Measurements from ENCODE around the gene NEMP1. TPM values are rescaled to one million over a fixed set of nuclear protein-coding genes. Genes with fewer than 3 reads are reported as not detected.
A peak's percentile ranks its signal among the peaks of the same experiment; 100 is the strongest.
"Not testable (repeated sequence)": the region's sequence is repeated elsewhere in the genome, so short reads cannot be mapped to it uniquely, and the experiment has no call there.

NEMP1 gene
- total RNA-seq, 4 donors from 2014 or later: 4.0 to 66.7 (median 5.2) TPM

- Histone ChIP-seq H3K9me3 (no peaks in the 10 kb centered on the region), H3K36me3 (no peaks in the 10 kb centered on the region), H3K4me1 (peaks cover 6 to 23% (median 17%) of the 10 kb centered on the region in 4 donors), H3K4me3 (no peak overlapping the region), H3K27ac (no peak overlapping the region), H3K27me3 (no peaks in the 10 kb centered on the region)
- TF ChIP-seq EP300 (IDR thresholded peaks at IDR 0.05; ENCODE audit: low read depth) (no peak), POLR2A (IDR thresholded peaks at IDR 0.05) (no peak), CTCF (IDR thresholded peaks at IDR 0.05) (no peak)
- intact Hi-C loops (cut with DNase I; ENCODE audit: low total_unique reads): no loop called here
- 86% methylated on average over 1 of the region's 1 CpG; no CpG with 5 or more reads in 1 of the 2 donors for WGBS, 2 donors (ENCODE audit: low coverage in 1 of 2)
- in situ Hi-C loops (cut with MboI; ENCODE audit: low pct_ligation_motif_present in 1 of 4, low pct_unique_long_range_greater_than_20kb in 1 of 4, low sequenced_read_pairs in 3 of 4): no loop called here
- no peak for DNase-seq
Measured at GRCh38 chr12:57080855-57081254, 2.3 kb upstream of the NEMP1 start.

- Histone ChIP-seq H3K27ac (peak overlapping the region; percentile 78 to 92 (median 88)), H3K27me3 (no peaks in the 10 kb centered on the region), H3K4me3 (no peak overlapping the region), H3K36me3 (no peaks in the 10 kb centered on the region), H3K4me1 (peaks cover 6 to 20% (median 17%) of the 10 kb centered on the region in 4 donors), H3K9me3 (no peaks in the 10 kb centered on the region)
- no peak for TF ChIP-seq CTCF (IDR thresholded peaks at IDR 0.05)
- TF ChIP-seq POLR2AphosphoS5 (IDR thresholded peaks at IDR 0.05): no peak
- no peak for TF ChIP-seq POLR2A (IDR thresholded peaks at IDR 0.05)
- no peak for TF ChIP-seq EP300 (IDR thresholded peaks at IDR 0.05; ENCODE audit: low read depth)
- intact Hi-C loops (cut with DNase I; ENCODE audit: low total_unique reads): no loop called here
- DNase-seq: no peak
- in situ Hi-C loops (cut with MboI; ENCODE audit: low pct_ligation_motif_present in 1 of 4, low pct_unique_long_range_greater_than_20kb in 1 of 4, low sequenced_read_pairs in 3 of 4): no loop called here
- whole genome bisulfite sequencing, 2 donors (ENCODE audit: low coverage in 1 of 2): 71% methylated on average over 1 of the region's 1 CpG; no CpG with 5 or more reads in 1 of the 2 donors
Measured at GRCh38 chr12:57079821-57080220, 1.2 kb upstream of the NEMP1 start.

- in situ Hi-C loops (cut with MboI; ENCODE audit: low pct_ligation_motif_present in 1 of 4, low pct_unique_long_range_greater_than_20kb in 1 of 4, low sequenced_read_pairs in 3 of 4) (loop anchor here in 1 of 4 donors (5.0 kb wide), 1 partner anchor 38 kb away; the partner anchor contains the start of gene STAT6), intact Hi-C loops (cut with DNase I; ENCODE audit: low total_unique reads) (loop anchor here (5.0 kb wide), 1 partner anchor 38 kb away; the partner anchor contains the start of gene STAT6)
Measured at GRCh38 chr12:57073566-57074450, 4.8 kb downstream of the NEMP1 start.

GRCh38 chr12:57072661-57073060 lies 5.9 kb downstream of the NEMP1 start:
- Histone ChIP-seq H3K4me3 (no peak overlapping the region), H3K4me1 (peaks cover 3 to 19% (median 9%) of the 10 kb centered on the region in 4 donors), H3K36me3 (peaks cover 0 to 8% (median 0%) of the 10 kb centered on the region in 4 donors), H3K27me3 (no peaks in the 10 kb centered on the region), H3K9me3 (no peaks in the 10 kb centered on the region), H3K27ac (peak overlapping the region; percentile 61 to 77 (median 69))
- in situ Hi-C loops (cut with MboI; ENCODE audit: low pct_ligation_motif_present in 1 of 4, low pct_unique_long_range_greater_than_20kb in 1 of 4, low sequenced_read_pairs in 3 of 4): loop anchor here in 1 of 4 donors (5.0 kb wide), 1 partner anchor 40 kb away; the partner anchor contains the start of gene STAT6
- intact Hi-C loops (cut with DNase I; ENCODE audit: low total_unique reads): loop anchor here (5.0 kb wide), 1 partner anchor 40 kb away; the partner anchor contains the start of gene STAT6
- TF ChIP-seq CTCF (IDR thresholded peaks at IDR 0.05) (no peak), POLR2A (IDR thresholded peaks at IDR 0.05) (no peak), EP300 (IDR thresholded peaks at IDR 0.05; ENCODE audit: low read depth) (no peak), POLR2AphosphoS5 (IDR thresholded peaks at IDR 0.05) (peak in 1 of 3 donors; percentile 14)
- 56 to 75% methylated on average over 2 of the region's 2 CpGs for WGBS, 2 donors (ENCODE audit: low coverage in 1 of 2)
- no peak for DNase-seq

More at GRCh38 chr12:57073566-57074450, 4.8 kb downstream of the NEMP1 start:
- not testable (repeated sequence) for H3K27me3 ChIP-seq, H3K9me3 ChIP-seq, DNase-seq, H3K36me3 ChIP-seq
- H3K27ac ChIP-seq: peak overlapping the region; percentile 61 to 77 (median 69)
- 91 to 100% methylated on average over 5 to 6 of the region's 6 CpGs for WGBS, 2 donors (ENCODE audit: low coverage in 1 of 2)
- H3K4me3 ChIP-seq: peak overlapping the region in 1 of 4 donors; percentile 10
- H3K4me1 ChIP-seq: peaks cover 6 to 24% (median 14%) of the 10 kb centered on the region in 4 donors

Measured in transverse colon (tissue), 4 donors.